CD8-positive, alpha-beta memory T cell (primary cell): ENCODE results near the gene CHCHD6. TPM values are rescaled to one million over a fixed set of nuclear protein-coding genes. Genes with fewer than 3 reads are reported as not detected.

Source experiments
- CTCF ChIA-PET: fragments of 350-600 bp; sonication (Branson Sonifier 250); formaldehyde crosslinking; loops from one replicate; lab custom pipeline; 2021; ENCODE audit warnings: antibody characterized with exemption; lab: Charles Lee
- POLR2A ChIA-PET: fragments of 350-600 bp; sonication (Branson Sonifier 250); formaldehyde crosslinking; loops from one replicate; lab custom pipeline; 2021; ENCODE audit warnings: antibody characterized with exemption; lab: Charles Lee
- DNase-seq, 5 donors: peaks; one replicate each; pipeline versions ENCODE4 v3.0.0 to v3.0.0-alpha.2; 2020 to 2022; ENCODE audit warnings: mixed read lengths in 1 of 5
- H3K27ac ChIP-seq: one replicate; pipeline ENCODE4 v1.7.0; 2013; ENCODE audit warnings: low read depth, mild to moderate bottlenecking, low read length, moderate library complexity
- H3K27me3 ChIP-seq: 2 replicates; pipeline ENCODE4 v1.7.0; 2013; ENCODE audit warnings: low read length, mild to moderate bottlenecking; ENCODE audit not compliant: insufficient read depth, poor library complexity, severe bottlenecking
- H3K36me3 ChIP-seq: 2 replicates; pipeline ENCODE4 v1.7.0; 2013; ENCODE audit warnings: mild to moderate bottlenecking, low read length, moderate library complexity; ENCODE audit not compliant: insufficient read depth
- H3K4me1 ChIP-seq: 2 replicates; pipeline ENCODE4 v1.7.0; 2013; ENCODE audit warnings: mild to moderate bottlenecking, low read length, moderate library complexity; ENCODE audit not compliant: insufficient read depth
- H3K4me3 ChIP-seq: 2 replicates; pipeline ENCODE4 v1.7.0; 2013; ENCODE audit warnings: mild to moderate bottlenecking, low read length
- H3K9me3 ChIP-seq: 2 replicates; pipeline ENCODE4 v1.7.0; 2013; ENCODE audit warnings: mild to moderate bottlenecking, low read length
- H3K27ac Mint-ChIP-seq, 8 donors: one replicate each; pipeline ENCODE4 v1.8.0; 2020 to 2021; ENCODE audit warnings: mixed read lengths in 8 of 8, mild to moderate bottlenecking in 6 of 8, inconsistent platforms in 3 of 8, moderate library complexity in 3 of 8
- H3K27me3 Mint-ChIP-seq, 2 donors: one replicate each; pipeline ENCODE4 v1.8.0; 2020 to 2021; ENCODE audit warnings: mixed read lengths in 2 of 2, mild to moderate bottlenecking in 1 of 2, moderate library complexity in 1 of 2
- H3K36me3 Mint-ChIP-seq, 3 donors: one replicate each; pipeline ENCODE4 v1.8.0; 2020 to 2021; ENCODE audit warnings: mixed read lengths in 3 of 3, inconsistent platforms in 1 of 3, mild to moderate bottlenecking in 1 of 3
- H3K4me1 Mint-ChIP-seq, 3 donors: one replicate each; pipeline ENCODE4 v1.8.0; 2020 to 2021; ENCODE audit warnings: mixed read lengths in 3 of 3, inconsistent platforms in 1 of 3, mild to moderate bottlenecking in 1 of 3
- H3K4me3 Mint-ChIP-seq, 7 donors: one replicate each; pipeline ENCODE4 v1.8.0; 2020 to 2021; ENCODE audit warnings: mixed read lengths in 7 of 7, mild to moderate bottlenecking in 6 of 7, moderate library complexity in 4 of 7, inconsistent platforms in 2 of 7
- H3K9me3 Mint-ChIP-seq, 5 donors: one replicate each; pipeline ENCODE4 v1.8.0; 2020 to 2022; ENCODE audit warnings: mixed read lengths in 5 of 5, mild to moderate bottlenecking in 3 of 5, moderate library complexity in 2 of 5, inconsistent platforms in 1 of 5
- polyA plus RNA-seq: library from polyadenylated mRNA; unstranded; fragments of 300-500 nt; fragmentation: Illumina TruSeq; gene quantifications from one replicate; pipeline ENCODE4 v1.2.3, GENCODE V29; 2021
- total RNA-seq, 2 experiments: library from RNA; stranded (reverse); gene quantifications; one replicate each; pipeline ENCODE4 v1.2.3, GENCODE V29; 2021

CHCHD6 gene
- total and polyA plus RNA-seq, 3 experiments from 2014 or later, result 12.0 to 16.7 (median 15.0) TPM

DNA sequence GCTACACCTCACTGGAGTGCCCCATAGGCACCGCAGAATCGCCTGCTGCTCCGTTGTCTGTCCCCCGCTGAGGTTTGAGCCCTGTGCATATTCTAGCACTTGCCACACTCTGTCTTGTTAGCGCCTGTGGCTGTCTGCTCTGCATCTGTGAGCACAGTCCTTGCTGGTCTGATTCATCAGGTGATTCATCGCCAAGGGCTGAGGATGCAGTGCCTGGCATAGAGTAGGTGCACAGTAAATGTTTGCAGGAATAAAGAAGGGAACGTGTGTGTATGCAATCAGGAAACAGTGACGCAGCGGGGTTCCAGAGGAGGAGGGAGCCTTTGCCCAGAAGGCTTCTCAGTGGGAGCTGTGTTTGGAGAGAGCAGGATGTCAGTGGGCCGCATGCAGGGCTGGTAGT, 154.8 kb downstream of the CHCHD6 start:
- no peak overlapping the region for H3K4me3 Mint-ChIP-seq
- no peak overlapping the region for H3K27ac ChIP-seq
- H3K36me3 Mint-ChIP-seq, result peaks cover 0 to 12% (median 7%) of the 10 kb centered on the region in 3 donors
- H3K4me1 Mint-ChIP-seq, result no peaks in the 10 kb centered on the region
- ChIA-PET CTCF (no interaction called here), POLR2A (no interaction called here)
- H3K27me3 ChIP-seq, result no peaks in the 10 kb centered on the region
- no peak overlapping the region for H3K4me3 ChIP-seq
- no peaks in the 10 kb centered on the region for H3K36me3 ChIP-seq
- H3K9me3 ChIP-seq, result no peaks in the 10 kb centered on the region
- H3K27me3 Mint-ChIP-seq, result no peaks in the 10 kb centered on the region
- no peaks in the 10 kb centered on the region for H3K9me3 Mint-ChIP-seq
- no peaks in the 10 kb centered on the region for H3K4me1 ChIP-seq
- DNase-seq, result no peak
- H3K27ac Mint-ChIP-seq, result peak overlapping the region in 2 of 8 donors; percentile 35 to 56

DNA sequence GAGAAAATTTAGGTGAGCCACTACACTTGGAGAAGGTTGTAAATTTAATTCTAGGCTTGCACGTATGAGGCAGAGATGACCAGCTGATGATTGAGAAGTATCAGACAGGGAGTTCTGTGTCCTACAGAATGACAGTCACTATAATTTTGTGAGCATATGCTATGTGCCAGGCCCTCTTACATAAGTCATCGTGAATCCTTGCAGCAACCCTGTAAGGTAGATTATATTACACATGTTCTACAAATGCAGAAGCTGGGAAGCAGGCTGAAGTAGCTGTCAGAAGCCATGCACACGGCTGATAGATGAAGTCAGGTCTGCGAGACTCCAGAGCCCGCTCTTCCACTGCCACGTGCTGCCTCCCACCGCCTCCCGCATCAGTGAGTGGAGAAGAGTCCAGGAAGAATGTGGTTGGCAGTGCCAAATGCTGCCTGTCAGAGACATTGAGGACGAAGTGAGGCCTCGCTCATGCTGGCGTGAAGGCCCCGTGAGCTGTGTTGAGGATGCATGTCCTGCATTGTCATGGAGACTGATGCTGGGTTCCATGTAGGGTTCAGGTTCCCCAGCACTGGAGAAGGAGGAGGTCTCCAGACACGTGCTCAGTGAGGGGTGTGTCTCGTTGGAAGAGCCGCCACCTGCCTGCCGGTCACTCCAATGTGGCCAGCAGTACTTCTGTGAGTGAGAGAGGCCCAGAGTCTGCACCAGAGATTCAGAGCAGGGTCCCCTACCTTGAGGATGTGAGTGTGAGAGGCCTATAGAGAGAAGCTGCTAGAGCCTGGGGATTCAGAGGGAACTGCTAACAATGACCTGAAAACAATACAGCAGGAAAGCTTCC, 155.6 kb downstream of the CHCHD6 start:
- Histone ChIP-seq H3K9me3 (no peaks in the 10 kb centered on the region), H3K4me1 (no peaks in the 10 kb centered on the region), H3K36me3 (no peaks in the 10 kb centered on the region), H3K4me3 (no peak overlapping the region), H3K27me3 (no peaks in the 10 kb centered on the region), H3K27ac (no peak overlapping the region)
- no peak for DNase-seq
- peak overlapping the region in 1 of 7 donors; percentile 35 for H3K4me3 Mint-ChIP-seq
- peaks cover 0 to 11% (median 6%) of the 10 kb centered on the region in 3 donors for H3K36me3 Mint-ChIP-seq
- CTCF ChIA-PET, result no interaction called here
- POLR2A ChIA-PET, result no interaction called here
- no peaks in the 10 kb centered on the region for H3K27me3 Mint-ChIP-seq
- no peaks in the 10 kb centered on the region for H3K4me1 Mint-ChIP-seq
- H3K9me3 Mint-ChIP-seq, result no peaks in the 10 kb centered on the region
- H3K27ac Mint-ChIP-seq, result peak overlapping the region in 2 of 8 donors; percentile 9 to 55

DNA sequence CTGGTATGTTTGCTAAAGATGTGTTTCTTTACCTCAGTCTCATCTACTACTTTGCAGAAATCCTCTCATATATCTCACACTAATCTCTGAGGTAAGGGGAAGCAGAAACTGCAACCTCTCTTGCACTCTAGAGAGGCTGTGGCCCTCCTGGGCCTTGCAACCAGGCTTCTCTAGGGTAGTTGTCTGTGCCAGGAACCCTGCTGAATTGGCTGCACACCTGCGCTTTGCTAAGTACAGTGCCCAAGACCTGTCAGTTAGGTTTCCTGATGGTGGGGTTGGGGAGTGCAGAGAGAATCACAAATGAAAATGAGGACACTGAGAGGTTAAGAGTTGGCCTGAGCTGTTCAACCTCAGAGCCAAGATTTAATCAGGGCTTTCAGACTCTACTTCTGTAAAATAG, 161.7 kb downstream of the CHCHD6 start:
- ChIA-PET CTCF (no interaction called here), POLR2A (no interaction called here)
- no peak overlapping the region for H3K4me3 Mint-ChIP-seq

DNA sequence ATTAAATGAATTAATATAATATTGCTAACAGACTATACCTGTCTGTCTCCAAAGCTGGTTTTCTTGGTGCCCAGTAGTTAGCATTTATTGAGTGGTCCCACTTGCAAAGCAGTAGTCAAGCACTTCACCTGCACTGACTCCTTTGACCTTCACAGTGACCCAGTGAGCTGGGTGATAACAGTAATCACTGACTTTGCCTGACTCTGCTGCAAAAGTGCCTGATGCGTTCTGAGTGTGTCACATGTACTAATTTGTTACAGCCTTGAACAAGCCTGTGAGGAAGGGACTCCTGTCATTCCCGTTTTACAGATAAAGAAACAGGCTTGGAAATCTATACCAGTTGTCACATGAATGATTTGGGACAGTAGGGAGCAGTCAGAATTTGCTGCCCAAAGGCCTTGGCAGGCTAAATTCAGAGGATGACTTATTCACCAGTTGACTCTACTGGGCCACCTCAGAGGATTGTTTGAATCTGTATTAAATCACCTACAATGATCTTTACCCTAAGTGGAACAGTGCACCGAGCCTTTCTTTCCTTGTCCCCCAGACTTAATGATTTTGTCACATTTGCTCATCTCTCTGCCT, 162.2 kb downstream of the CHCHD6 start:
- ChIA-PET POLR2A (no interaction called here), CTCF (no interaction called here)
- Histone ChIP-seq H3K4me3 (no peak overlapping the region), H3K27ac (no peak overlapping the region), H3K27me3 (no peaks in the 10 kb centered on the region), H3K4me1 (no peaks in the 10 kb centered on the region), H3K9me3 (no peaks in the 10 kb centered on the region), H3K36me3 (no peaks in the 10 kb centered on the region)
- H3K27ac Mint-ChIP-seq, result peak overlapping the region in 1 of 8 donors; percentile 1
- peaks cover 8 to 10% (median 8%) of the 10 kb centered on the region in 3 donors for H3K36me3 Mint-ChIP-seq
- H3K4me3 Mint-ChIP-seq, result no peak overlapping the region
- no peak for DNase-seq
- H3K9me3 Mint-ChIP-seq, result peaks cover 0 to 2% (median 0%) of the 10 kb centered on the region in 5 donors
- peaks cover 0 to 2% of the 10 kb centered on the region in 2 donors for H3K27me3 Mint-ChIP-seq
- peaks cover 0 to 4% (median 0%) of the 10 kb centered on the region in 3 donors for H3K4me1 Mint-ChIP-seq

More for the DNA sequence above, 161.7 kb downstream of the CHCHD6 start:
- H3K27ac Mint-ChIP-seq, result peak overlapping the region in 4 of 8 donors; percentile 31 to 61 (median 48)
- H3K4me1 Mint-ChIP-seq, result peaks cover 0 to 4% (median 0%) of the 10 kb centered on the region in 3 donors
- no peaks in the 10 kb centered on the region for H3K27me3 ChIP-seq
- H3K9me3 Mint-ChIP-seq, result peaks cover 0 to 2% (median 0%) of the 10 kb centered on the region in 5 donors
- H3K27me3 Mint-ChIP-seq, result peaks cover 0 to 2% of the 10 kb centered on the region in 2 donors
- no peaks in the 10 kb centered on the region for H3K9me3 ChIP-seq
- no peak overlapping the region for H3K4me3 ChIP-seq
- no peaks in the 10 kb centered on the region for H3K36me3 ChIP-seq
- peaks cover 7 to 8% (median 8%) of the 10 kb centered on the region in 3 donors for H3K36me3 Mint-ChIP-seq
- no peak for DNase-seq
- no peak overlapping the region for H3K27ac ChIP-seq
- H3K4me1 ChIP-seq, result no peaks in the 10 kb centered on the region

DNA sequence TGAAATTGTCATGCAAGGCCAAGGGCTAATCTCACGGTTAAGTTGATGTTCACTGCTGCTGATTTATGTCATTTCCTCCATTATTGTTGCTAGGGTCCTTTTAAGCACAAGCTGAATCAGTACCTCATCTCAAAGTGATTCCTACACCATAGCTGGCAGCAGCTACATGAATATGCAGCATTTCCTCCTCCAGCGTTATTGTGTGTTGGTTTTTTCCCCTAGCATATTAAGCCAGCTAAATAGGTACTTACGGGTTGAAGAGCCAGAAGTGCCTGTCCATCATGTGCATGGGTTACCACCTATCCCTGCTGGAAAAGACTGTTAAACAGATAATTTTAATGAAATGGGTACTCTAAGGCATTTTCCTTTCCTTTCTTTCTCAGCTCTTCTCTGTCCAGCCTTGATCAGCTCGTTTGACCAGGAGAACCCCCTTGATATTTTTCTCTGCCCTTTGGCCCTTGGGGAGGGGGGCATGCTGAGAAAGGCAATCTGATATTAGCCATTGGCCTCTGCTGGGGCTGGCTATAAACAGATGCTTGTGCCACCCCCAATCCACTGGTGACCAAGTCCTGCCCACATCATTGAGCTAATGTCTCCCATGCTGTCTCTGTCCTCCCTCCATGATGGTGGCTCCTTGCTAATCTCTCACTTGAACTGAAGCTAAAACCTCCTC, 163.3 kb downstream of the CHCHD6 start:
- no peaks in the 10 kb centered on the region for H3K36me3 ChIP-seq
- H3K4me1 ChIP-seq, result no peaks in the 10 kb centered on the region
- H3K9me3 Mint-ChIP-seq, result peaks cover 0 to 2% (median 0%) of the 10 kb centered on the region in 5 donors
- H3K36me3 Mint-ChIP-seq, result peaks cover 11 to 16% (median 13%) of the 10 kb centered on the region in 3 donors
- H3K9me3 ChIP-seq, result no peaks in the 10 kb centered on the region
- H3K4me3 Mint-ChIP-seq, result peak overlapping the region in 1 of 7 donors; percentile 65
- H3K27me3 Mint-ChIP-seq, result peaks cover 0 to 2% of the 10 kb centered on the region in 2 donors
- no peak for DNase-seq
- peak overlapping the region in 1 of 8 donors; percentile 26 for H3K27ac Mint-ChIP-seq
- CTCF ChIA-PET, result no interaction called here
- POLR2A ChIA-PET, result no interaction called here
- H3K4me3 ChIP-seq, result no peak overlapping the region
- no peak overlapping the region for H3K27ac ChIP-seq
- peaks cover 0 to 4% (median 0%) of the 10 kb centered on the region in 3 donors for H3K4me1 Mint-ChIP-seq
- H3K27me3 ChIP-seq, result no peaks in the 10 kb centered on the region

DNA sequence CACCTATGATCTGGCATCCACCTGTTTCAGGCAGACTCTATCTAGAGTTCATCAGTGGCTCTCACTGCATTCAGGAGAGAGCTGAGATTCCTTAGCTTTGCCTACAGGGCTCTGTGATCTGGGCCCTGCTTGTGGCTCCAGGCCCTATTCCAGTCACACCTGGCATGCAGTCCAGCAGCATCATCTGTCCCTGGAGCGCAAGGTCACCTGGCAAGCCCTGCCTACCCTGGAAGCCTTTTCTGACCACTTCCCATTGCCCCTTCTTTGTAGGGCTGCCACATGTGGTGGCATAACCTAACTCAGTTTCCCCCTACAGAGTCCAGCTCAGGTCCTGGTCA, 163.8 kb downstream of the CHCHD6 start:
- DNase-seq, result no peak
- CTCF ChIA-PET, result no interaction called here
- Histone ChIP-seq H3K27ac (no peak overlapping the region), H3K36me3 (no peaks in the 10 kb centered on the region), H3K9me3 (no peaks in the 10 kb centered on the region), H3K27me3 (no peaks in the 10 kb centered on the region), H3K4me1 (no peaks in the 10 kb centered on the region), H3K4me3 (no peak overlapping the region)
- peaks cover 13 to 20% (median 13%) of the 10 kb centered on the region in 3 donors for H3K36me3 Mint-ChIP-seq
- POLR2A ChIA-PET, result no interaction called here
- no peak overlapping the region for H3K27ac Mint-ChIP-seq
- no peak overlapping the region for H3K4me3 Mint-ChIP-seq
- peaks cover 0 to 2% (median 0%) of the 10 kb centered on the region in 5 donors for H3K9me3 Mint-ChIP-seq
- H3K27me3 Mint-ChIP-seq, result peaks cover 0 to 2% of the 10 kb centered on the region in 2 donors
- peaks cover 0 to 4% (median 0%) of the 10 kb centered on the region in 3 donors for H3K4me1 Mint-ChIP-seq

DNA sequence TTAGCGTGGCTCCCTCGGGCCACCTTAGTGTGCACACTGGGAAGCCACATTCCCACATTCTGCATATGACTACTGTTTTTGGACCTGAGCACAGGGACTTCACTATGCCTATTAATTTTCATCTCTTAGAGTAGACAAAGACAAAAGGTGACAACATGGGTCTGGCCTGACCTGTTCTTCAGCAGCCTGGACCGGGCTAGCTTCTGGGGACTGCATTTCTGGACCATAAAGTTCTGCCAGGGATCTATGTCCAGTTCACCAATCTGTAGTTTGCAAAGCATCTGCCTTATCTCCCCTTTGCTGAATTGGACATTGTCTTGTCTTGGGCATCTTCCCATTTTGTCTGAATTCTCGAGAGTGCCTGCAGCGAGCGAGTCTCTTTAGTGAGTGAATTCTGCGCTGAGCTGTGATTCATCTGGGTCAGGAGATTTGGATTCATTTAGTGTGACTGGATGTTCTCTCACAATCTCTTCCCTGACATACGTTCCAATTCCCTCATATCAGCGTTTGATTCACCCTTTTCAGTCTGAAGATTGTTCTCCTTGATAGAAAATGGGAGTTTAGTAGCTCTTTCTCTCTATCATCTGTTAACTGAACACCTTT, 166.7 kb downstream of the CHCHD6 start:
- H3K27ac ChIP-seq, result no peak overlapping the region
- ChIA-PET POLR2A (no interaction called here), CTCF (no interaction called here)
- H3K9me3 ChIP-seq, result no peaks in the 10 kb centered on the region
- Mint-ChIP-seq H3K4me1 (no peaks in the 10 kb centered on the region), H3K27me3 (peaks cover 0 to 2% of the 10 kb centered on the region in 2 donors), H3K9me3 (no peaks in the 10 kb centered on the region), H3K27ac (no peak overlapping the region), H3K36me3 (peaks cover 10 to 19% (median 13%) of the 10 kb centered on the region in 3 donors), H3K4me3 (no peak overlapping the region)
- no peaks in the 10 kb centered on the region for H3K27me3 ChIP-seq
- no peak for DNase-seq
- no peaks in the 10 kb centered on the region for H3K36me3 ChIP-seq
- no peaks in the 10 kb centered on the region for H3K4me1 ChIP-seq
- H3K4me3 ChIP-seq, result no peak overlapping the region
